BLaER1 (cell line): ENCODE data around the gene GOLT1A.
"Not testable (repeated sequence)": the region's sequence is repeated elsewhere in the genome, so short reads cannot be mapped to it uniquely, and the experiment has no call there.

Source experiments
- H3K27ac ChIP-seq: shearing (Covaris generic); formaldehyde crosslinking; 2 replicates; pipeline ENCODE4 v1.8.1; 2022
- H3K27me3 ChIP-seq: shearing (Covaris generic); formaldehyde crosslinking; 2 replicates; pipeline ENCODE4 v1.8.1; 2022
- H3K36me3 ChIP-seq: shearing (Covaris generic); formaldehyde crosslinking; 2 replicates; pipeline ENCODE4 v1.8.1; 2022
- H3K4me1 ChIP-seq: shearing (Covaris generic); formaldehyde crosslinking; 2 replicates; pipeline ENCODE4 v1.8.1; 2022
- H3K4me2 ChIP-seq: shearing (Covaris generic); formaldehyde crosslinking; 2 replicates; pipeline ENCODE4 v1.8.1; 2022
- H3K4me3 ChIP-seq: shearing (Covaris generic); formaldehyde crosslinking; 2 replicates; pipeline ENCODE4 v1.8.1; 2022
- H3K9ac ChIP-seq: shearing (Covaris generic); formaldehyde crosslinking; 2 replicates; pipeline ENCODE4 v1.8.1; 2022
- H3K9me3 ChIP-seq: shearing (Covaris generic); formaldehyde crosslinking; 2 replicates; pipeline ENCODE4 v1.8.1; 2022
- H4K20me1 ChIP-seq: shearing (Covaris generic); formaldehyde crosslinking; 2 replicates; pipeline ENCODE4 v1.8.1; 2022
- Cebpa-rat ChIP-seq: shearing (Covaris generic); IDR thresholded peaks from 2 replicates; pipeline ENCODE4 v1.8.1; 2022

Gene GOLT1A

DNA sequence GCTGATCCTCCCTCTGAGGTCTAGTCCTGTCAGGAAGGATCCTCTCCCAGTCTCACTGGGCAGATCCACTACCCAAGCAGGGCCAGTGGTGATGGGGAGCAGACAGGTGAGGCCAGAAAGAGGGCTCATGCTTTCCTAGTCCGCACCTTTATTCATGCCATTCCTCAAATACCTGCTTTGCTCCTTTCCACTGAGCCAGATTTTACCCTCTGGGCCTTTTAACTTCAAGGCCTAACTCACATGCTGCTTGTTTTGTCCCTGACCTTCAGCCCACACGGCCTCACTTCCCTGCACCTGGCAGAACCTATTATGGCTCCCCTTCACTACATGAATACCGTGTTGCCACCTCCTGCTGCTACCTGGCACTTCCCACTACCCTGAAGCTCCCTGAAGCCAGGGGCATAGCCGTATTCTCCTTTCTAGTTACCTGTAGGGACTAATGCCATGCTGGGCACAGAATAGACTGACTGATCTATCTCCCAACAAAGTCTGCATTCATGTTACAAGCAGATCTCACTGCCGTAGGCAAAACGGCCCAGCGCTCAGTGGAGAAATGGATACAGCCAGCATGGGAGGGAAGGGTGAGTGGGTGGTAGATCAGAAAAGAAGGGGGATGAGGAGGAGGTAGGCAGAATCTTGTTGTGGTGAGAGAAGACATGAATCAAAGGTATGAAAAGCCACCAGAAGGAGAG, 36.1 kb upstream of the GOLT1A start:
- H3K9me3 ChIP-seq, result no peaks in the 10 kb centered on the region
- no peak overlapping the region for H3K27ac ChIP-seq
- no peak for TF ChIP-seq Cebpa-rat
- H3K27me3 ChIP-seq, result no peaks in the 10 kb centered on the region
- H3K4me3 ChIP-seq, result no peak overlapping the region
- H3K4me2 ChIP-seq, result no peak overlapping the region
- H3K9ac ChIP-seq, result no peak overlapping the region
- H3K4me1 ChIP-seq, result no peaks in the 10 kb centered on the region
- H3K36me3 ChIP-seq, result no peaks in the 10 kb centered on the region
- H4K20me1 ChIP-seq, result no peaks in the 10 kb centered on the region

DNA sequence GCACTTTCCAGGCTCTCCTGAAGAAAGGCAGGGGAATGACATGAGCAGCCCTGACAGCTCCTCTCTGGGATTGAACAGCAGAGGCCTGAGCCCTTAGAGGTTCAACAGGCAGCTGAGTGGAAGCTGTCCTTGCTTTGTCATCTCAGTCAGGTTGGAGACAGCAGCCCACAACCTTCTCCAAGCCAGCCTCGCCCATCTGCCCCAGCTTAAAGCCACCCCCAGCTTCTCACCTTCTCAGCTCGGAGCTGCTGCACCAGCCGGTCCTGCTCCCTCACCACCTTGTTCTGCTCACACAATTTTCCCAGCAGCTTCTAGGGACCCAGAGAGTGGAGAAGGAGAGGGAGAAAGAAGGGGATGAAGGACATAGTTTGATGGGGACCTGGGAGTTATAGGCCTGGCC, 35.2 kb upstream of the GOLT1A start:
- H3K4me3 ChIP-seq, result no peak overlapping the region
- TF ChIP-seq Cebpa-rat, result no peak
- H3K9ac ChIP-seq, result no peak overlapping the region
- H3K27ac ChIP-seq, result no peak overlapping the region
- H3K36me3 ChIP-seq, result no peaks in the 10 kb centered on the region
- no peaks in the 10 kb centered on the region for H3K27me3 ChIP-seq
- H3K4me2 ChIP-seq, result no peak overlapping the region
- H3K9me3 ChIP-seq, result no peaks in the 10 kb centered on the region
- H3K4me1 ChIP-seq, result no peaks in the 10 kb centered on the region
- no peaks in the 10 kb centered on the region for H4K20me1 ChIP-seq

DNA sequence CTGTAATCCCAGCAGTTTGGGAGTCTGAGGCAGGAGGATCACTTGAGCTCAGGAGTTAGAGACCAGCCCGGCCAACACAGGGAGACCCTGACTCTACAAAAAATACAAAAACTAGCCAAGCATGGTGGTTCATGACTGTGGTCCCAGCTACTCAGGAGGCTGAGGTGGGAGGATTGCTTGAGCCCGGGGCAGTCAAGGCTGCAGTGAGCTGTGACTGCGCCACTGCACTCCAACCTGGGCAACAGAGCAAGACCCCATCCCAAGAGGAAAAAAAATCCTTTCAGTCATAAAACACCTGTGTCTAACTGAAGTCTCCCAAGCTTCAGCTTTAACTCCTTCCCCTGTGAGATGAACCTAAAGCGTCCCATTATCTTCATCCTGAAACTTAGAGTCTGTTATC, 33.1 kb upstream of the GOLT1A start:
- no peak overlapping the region for H3K9ac ChIP-seq
- H3K4me3 ChIP-seq, result no peak overlapping the region
- no peaks in the 10 kb centered on the region for H3K27me3 ChIP-seq
- no peaks in the 10 kb centered on the region for H3K4me1 ChIP-seq
- H3K9me3 ChIP-seq, result no peaks in the 10 kb centered on the region
- H3K36me3 ChIP-seq, result no peaks in the 10 kb centered on the region
- H3K27ac ChIP-seq, result no peak overlapping the region
- H4K20me1 ChIP-seq, result no peaks in the 10 kb centered on the region
- TF ChIP-seq Cebpa-rat, result no peak
- no peak overlapping the region for H3K4me2 ChIP-seq

DNA sequence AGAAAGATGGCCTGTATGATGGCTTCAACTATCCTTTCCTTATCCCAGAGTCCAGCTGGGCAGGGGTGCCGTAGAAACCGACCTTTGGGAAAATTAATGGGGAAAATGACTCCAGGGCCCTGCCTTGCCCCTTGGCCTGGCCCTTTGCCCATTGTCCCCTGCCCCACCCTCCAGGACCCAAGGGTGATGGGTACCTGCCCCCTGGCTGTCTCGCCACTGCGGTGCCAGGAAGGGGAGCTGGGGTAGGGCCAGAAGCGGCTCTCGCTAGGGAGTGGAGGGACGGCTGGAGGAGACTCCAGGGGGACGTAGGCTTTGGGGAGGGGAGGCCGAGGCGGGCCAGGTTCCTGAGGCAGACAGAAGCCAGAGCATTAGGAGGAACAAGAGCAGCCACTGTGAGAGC, 29.1 kb upstream of the GOLT1A start:
- H3K9me3 ChIP-seq, result no peaks in the 10 kb centered on the region
- H3K27me3 ChIP-seq, result no peaks in the 10 kb centered on the region
- H3K4me3 ChIP-seq, result no peak overlapping the region
- H4K20me1 ChIP-seq, result no peaks in the 10 kb centered on the region
- TF ChIP-seq Cebpa-rat, result no peak
- H3K36me3 ChIP-seq, result no peaks in the 10 kb centered on the region
- no peak overlapping the region for H3K9ac ChIP-seq
- no peak overlapping the region for H3K27ac ChIP-seq
- H3K4me2 ChIP-seq, result no peak overlapping the region
- H3K4me1 ChIP-seq, result no peaks in the 10 kb centered on the region

DNA sequence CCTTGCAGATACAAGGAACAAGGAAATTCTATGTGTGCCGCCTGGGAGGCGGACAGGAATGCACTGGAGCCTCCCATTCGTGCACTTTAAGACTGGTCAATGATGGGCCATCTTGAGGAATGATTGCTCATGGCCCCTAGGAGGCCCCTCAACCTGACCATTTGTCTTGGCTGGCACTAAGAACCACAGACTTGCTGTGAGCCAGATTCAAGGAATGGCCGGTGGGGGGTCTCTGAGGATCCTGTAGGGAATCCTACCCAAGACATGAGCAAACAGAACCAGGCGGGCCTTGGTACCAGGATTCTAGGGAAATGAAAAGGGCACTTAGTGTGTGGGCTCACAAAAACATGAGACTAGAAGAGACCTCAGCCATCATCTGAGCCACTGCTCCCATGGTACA, 28.1 kb upstream of the GOLT1A start:
- Histone ChIP-seq H4K20me1 (no peaks in the 10 kb centered on the region), H3K4me2 (no peak overlapping the region), H3K27me3 (no peaks in the 10 kb centered on the region), H3K9ac (no peak overlapping the region), H3K4me3 (no peak overlapping the region), H3K27ac (no peak overlapping the region), H3K9me3 (no peaks in the 10 kb centered on the region), H3K4me1 (no peaks in the 10 kb centered on the region), H3K36me3 (no peaks in the 10 kb centered on the region)
- TF ChIP-seq Cebpa-rat, result no peak

DNA sequence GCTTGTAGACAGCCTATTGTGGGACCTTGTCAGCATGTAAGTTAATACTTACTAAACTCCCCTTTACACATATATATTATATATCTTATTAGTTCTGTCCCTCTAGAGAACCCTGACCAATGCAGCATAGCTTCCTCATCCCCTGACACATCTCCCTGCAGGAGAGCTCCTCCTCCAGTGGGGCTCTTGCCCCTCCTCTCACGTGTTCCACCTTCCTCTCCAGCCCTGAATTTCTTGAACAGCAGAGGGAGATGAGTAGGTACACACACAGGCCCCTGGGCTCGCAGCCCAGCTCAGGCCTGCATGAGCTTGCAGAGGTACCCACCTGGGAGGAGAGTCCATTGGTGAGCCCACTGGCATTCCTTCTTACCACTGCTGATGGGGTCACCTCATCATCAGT, 27.3 kb upstream of the GOLT1A start:
- Histone ChIP-seq H3K9me3 (peaks cover 6% of the 10 kb centered on the region; the same call in 1 of the 2 replicates), H3K4me3 (no peak overlapping the region), H4K20me1 (no peaks in the 10 kb centered on the region), H3K4me2 (no peak overlapping the region), H3K27me3 (no peaks in the 10 kb centered on the region), H3K4me1 (no peaks in the 10 kb centered on the region), H3K9ac (no peak overlapping the region), H3K27ac (no peak overlapping the region), H3K36me3 (no peaks in the 10 kb centered on the region)
- TF ChIP-seq Cebpa-rat, result no peak

DNA sequence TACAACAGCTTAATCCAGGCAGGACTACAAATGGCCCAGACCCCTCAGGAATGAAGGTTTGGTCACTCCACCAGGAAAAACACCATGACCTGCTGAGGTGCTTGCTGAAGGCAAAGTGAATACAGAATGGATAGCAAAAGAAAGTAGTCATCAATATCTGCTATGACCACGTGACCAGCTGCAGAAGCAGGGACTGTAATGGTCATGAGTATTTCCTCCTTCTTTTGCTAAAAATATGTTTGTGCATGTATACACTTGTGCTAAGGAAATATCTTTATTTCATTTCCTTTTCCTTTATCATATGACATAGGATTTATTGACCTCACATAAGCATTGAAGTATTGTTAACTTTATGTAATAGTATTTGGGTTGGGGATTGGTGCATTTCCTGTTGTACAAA, 26.4 kb upstream of the GOLT1A start:
- Histone ChIP-seq H3K9me3 (peaks cover 13% of the 10 kb centered on the region; the same call in 1 of the 2 replicates), H3K27ac (no peak overlapping the region), H3K9ac (no peak overlapping the region), H3K36me3 (no peaks in the 10 kb centered on the region), H3K4me2 (no peak overlapping the region), H4K20me1 (no peaks in the 10 kb centered on the region), H3K4me3 (no peak overlapping the region), H3K4me1 (no peaks in the 10 kb centered on the region), H3K27me3 (no peaks in the 10 kb centered on the region)
- TF ChIP-seq Cebpa-rat, result no peak

DNA sequence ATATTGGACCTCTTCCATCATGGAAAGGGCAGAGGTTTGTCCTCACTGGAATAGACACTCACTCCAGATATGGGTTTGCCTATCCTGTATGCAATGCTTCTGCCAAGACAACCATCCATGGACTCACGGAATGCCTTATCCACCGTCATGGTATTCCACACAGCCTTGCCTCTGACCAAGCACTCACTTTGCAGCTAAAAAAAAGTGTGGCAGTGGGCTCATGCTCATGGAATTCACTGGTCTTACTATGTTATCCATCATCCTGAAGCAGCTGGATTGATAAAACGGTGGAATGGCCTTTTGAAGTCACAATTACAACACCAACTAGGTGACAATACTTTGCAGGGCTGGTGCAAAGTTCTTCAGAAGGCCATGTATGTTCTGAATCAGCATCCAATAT, 25.6 kb upstream of the GOLT1A start:
- H3K27me3 ChIP-seq, H4K20me1 ChIP-seq, H3K4me2 ChIP-seq, H3K36me3 ChIP-seq, H3K9ac ChIP-seq, H3K4me3 ChIP-seq, H3K27ac ChIP-seq, H3K4me1 ChIP-seq: not testable (repeated sequence)
- H3K9me3 ChIP-seq, result peaks cover 13% of the 10 kb centered on the region; the same call in 1 of the 2 replicates

DNA sequence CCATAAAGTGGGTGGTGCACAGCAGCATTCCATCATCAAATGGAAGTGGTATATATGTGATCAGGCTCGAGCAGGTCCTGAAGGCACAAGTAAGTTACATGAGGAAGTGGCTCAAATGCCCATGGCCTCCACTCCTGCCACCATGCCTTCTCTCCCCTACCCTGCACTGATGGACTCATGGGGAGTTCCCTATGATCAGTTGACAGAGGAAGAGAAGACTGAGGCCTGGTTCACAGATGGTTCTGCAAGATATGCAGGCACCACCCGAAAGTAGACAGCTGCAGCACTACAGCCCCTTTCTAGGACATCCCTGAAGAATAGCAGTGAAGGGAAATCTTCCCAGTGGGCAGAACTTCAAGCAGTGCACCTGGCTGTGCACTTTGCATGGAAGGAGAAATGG, 24.7 kb upstream of the GOLT1A start:
- not testable (repeated sequence) for H3K4me1 ChIP-seq, H3K4me2 ChIP-seq, H3K9ac ChIP-seq, H3K27me3 ChIP-seq, H3K4me3 ChIP-seq, H3K36me3 ChIP-seq, H3K27ac ChIP-seq, H4K20me1 ChIP-seq
- peaks cover 13% of the 10 kb centered on the region; the same call in 1 of the 2 replicates for H3K9me3 ChIP-seq

DNA sequence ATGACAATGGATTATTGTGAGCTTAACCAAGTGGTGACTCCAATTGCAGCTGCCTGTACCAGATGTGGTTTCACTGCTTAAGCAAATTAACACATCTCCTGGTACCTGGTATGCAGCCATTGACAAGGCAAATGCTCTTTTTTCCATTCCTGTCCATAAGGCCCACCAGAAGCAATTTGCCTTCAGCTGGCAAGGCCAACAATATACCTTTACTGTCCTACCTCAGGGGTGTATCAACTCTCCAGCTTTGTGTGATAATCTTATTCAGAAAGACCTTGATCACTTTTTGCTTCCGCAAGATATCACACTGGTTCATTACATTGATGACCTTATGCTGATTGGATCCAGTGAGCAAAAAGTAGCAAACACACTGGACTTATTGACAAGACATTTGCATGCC, 23.7 kb upstream of the GOLT1A start:
- H3K9me3 ChIP-seq, result peaks cover 13% of the 10 kb centered on the region; the same call in 1 of the 2 replicates

DNA sequence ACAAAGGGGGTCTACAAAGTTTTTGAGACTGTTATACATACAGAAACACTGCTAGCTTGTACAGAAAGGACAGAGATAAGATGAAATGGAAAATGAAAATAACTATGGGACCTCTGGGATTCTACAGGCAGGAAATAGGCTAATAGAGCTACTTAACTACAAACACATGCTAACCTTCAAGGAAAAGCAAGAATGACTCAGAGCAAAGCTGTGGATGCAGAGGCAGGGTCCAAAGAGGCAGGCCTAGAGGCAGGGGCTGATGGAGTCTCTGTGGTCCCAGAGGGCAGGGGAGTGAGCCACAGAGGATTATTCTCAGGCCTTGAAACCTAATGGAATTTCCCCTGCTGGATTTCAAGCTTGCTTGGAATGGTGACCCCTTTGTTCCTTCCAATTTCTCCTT, 18.7 kb upstream of the GOLT1A start:
- Histone ChIP-seq H3K9ac (no peak overlapping the region), H3K36me3 (no peaks in the 10 kb centered on the region)
- no peak for TF ChIP-seq Cebpa-rat

More for the DNA sequence above, 23.7 kb upstream of the GOLT1A start:
- not testable (repeated sequence) for H3K9ac ChIP-seq, H3K36me3 ChIP-seq, H3K4me3 ChIP-seq, H4K20me1 ChIP-seq, H3K4me1 ChIP-seq, H3K4me2 ChIP-seq, H3K27me3 ChIP-seq, H3K27ac ChIP-seq

More for the DNA sequence above, 18.7 kb upstream of the GOLT1A start:
- H4K20me1 ChIP-seq, result no peaks in the 10 kb centered on the region
- peaks cover 17% of the 10 kb centered on the region for H3K4me1 ChIP-seq
- no peak overlapping the region for H3K4me3 ChIP-seq
- no peak overlapping the region for H3K27ac ChIP-seq
- H3K4me2 ChIP-seq, result no peak overlapping the region
- H3K27me3 ChIP-seq, result no peaks in the 10 kb centered on the region
- H3K9me3 ChIP-seq, result peaks cover 13% of the 10 kb centered on the region; the same call in 1 of the 2 replicates
